ENCODE data around the gene KRR1. TPM values are rescaled to one million over a fixed set of nuclear protein-coding genes. Genes with fewer than 3 reads are reported as not detected.

KRR1 gene
- total RNA-seq, 1 experiment from 2014 or later, result 73.2 TPM

DNA sequence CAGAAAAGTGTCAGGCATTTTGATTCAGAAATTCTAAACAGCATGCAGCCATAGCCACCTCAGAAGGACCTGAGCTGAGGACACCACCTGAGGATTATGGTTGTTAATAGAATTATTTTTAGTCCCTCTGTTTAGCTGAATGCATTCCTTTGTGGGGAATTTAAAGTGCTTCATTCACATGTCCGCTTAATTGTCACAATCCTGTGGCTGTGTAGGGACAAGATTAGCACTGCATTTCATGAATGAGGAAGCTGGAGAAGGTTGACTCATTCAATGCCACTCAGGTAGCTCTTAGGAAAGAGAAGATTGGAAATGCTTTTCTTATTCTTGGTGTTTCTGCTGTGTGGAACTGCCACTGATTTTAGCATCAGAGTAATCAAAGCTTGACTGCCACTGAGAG is 42.0 kb upstream of the KRR1 start:
- Mint-ChIP-seq H3K27ac (ENCODE audit: unreplicated experiment) (peak overlapping the region; percentile 71), H3K27me3 (ENCODE audit: insufficient read depth, unreplicated experiment) (no peaks in the 10 kb centered on the region), H3K36me3 (ENCODE audit: insufficient read depth, unreplicated experiment) (no peaks in the 10 kb centered on the region), H3K4me1 (ENCODE audit: low read depth, unreplicated experiment) (peaks cover 21% of the 10 kb centered on the region), H3K4me3 (ENCODE audit: unreplicated experiment) (no peak overlapping the region), H3K9me3 (ENCODE audit: unreplicated experiment) (no peaks in the 10 kb centered on the region)
- no peak overlapping the region for H3K4me3 ChIP-seq (ENCODE audit: low read depth, low read length)
- H3K9me3 ChIP-seq, result no peaks in the 10 kb centered on the region
- no peaks in the 10 kb centered on the region for H3K27me3 ChIP-seq (replicated peaks; ENCODE audit: control insufficient read depth, insufficient read depth, low read length)
- ChIA-PET CTCF (interaction anchor here (0.9 kb wide), 1 partner anchor 526 kb away, joined by 3 read pairs; no protein-coding TSS in a partner anchor), POLR2A (no interaction called here)
- no peaks in the 10 kb centered on the region for H3K36me3 ChIP-seq (ENCODE audit: control insufficient read depth, insufficient read depth, low read length)
- intact Hi-C loops (cut with micrococcal nuclease; ENCODE audit: unreplicated experiment), result no loop called here
- H3K4me1 ChIP-seq, result peaks cover 26% of the 10 kb centered on the region
- BruUV-seq (replicated peaks), result no TSS peak
- no peak for DNase-seq
- TF ChIP-seq, protein P1, sequence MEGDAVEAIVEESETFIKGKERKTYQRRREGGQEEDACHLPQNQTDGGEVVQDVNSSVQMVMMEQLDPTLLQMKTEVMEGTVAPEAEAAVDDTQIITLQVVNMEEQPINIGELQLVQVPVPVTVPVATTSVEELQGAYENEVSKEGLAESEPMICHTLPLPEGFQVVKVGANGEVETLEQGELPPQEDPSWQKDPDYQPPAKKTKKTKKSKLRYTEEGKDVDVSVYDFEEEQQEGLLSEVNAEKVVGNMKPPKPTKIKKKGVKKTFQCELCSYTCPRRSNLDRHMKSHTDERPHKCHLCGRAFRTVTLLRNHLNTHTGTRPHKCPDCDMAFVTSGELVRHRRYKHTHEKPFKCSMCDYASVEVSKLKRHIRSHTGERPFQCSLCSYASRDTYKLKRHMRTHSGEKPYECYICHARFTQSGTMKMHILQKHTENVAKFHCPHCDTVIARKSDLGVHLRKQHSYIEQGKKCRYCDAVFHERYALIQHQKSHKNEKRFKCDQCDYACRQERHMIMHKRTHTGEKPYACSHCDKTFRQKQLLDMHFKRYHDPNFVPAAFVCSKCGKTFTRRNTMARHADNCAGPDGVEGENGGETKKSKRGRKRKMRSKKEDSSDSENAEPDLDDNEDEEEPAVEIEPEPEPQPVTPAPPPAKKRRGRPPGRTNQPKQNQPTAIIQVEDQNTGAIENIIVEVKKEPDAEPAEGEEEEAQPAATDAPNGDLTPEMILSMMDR (IDR thresholded peaks at IDR 0.05; ENCODE audit: insufficient read depth in 1 of 2, low read depth in 1 of 2, low read length in 1 of 2, severe bottlenecking in 1 of 2, unreplicated experiment in 1 of 2), result no peak

DNA sequence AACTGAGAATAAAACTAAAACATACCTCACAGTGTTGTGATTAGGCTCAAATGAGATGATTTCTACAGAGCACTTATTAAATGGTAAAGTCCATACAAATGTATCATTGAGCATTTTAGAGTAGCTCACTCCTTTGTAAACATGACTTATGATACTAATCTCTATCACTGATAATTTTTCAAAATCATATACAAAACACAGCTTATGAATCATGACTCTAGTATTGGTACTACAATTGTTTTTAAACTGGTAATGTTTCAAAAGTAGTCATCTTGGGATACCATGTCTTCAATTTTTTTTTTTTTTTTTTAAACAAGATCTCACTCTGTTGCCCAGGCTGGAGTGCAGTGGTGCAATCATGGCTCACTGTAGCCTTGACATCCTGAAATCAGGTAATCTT is 40.1 kb upstream of the KRR1 start:
- intact Hi-C loops (cut with micrococcal nuclease; ENCODE audit: unreplicated experiment), result no loop called here
- Histone ChIP-seq H3K9me3 (no peaks in the 10 kb centered on the region), H3K27me3 (replicated peaks; ENCODE audit: control insufficient read depth, insufficient read depth, low read length) (no peaks in the 10 kb centered on the region), H3K4me1 (peaks cover 29% of the 10 kb centered on the region), H3K36me3 (ENCODE audit: control insufficient read depth, insufficient read depth, low read length) (no peaks in the 10 kb centered on the region), H3K4me3 (ENCODE audit: low read depth, low read length) (no peak overlapping the region)
- H3K4me3 Mint-ChIP-seq (ENCODE audit: unreplicated experiment), result no peak overlapping the region
- CTCF ChIA-PET, result no interaction called here
- no peak for DNase-seq
- H3K27ac Mint-ChIP-seq (ENCODE audit: unreplicated experiment), result no peak overlapping the region
- H3K27me3 Mint-ChIP-seq (ENCODE audit: insufficient read depth, unreplicated experiment), result no peaks in the 10 kb centered on the region
- H3K9me3 Mint-ChIP-seq (ENCODE audit: unreplicated experiment), result no peaks in the 10 kb centered on the region
- H3K36me3 Mint-ChIP-seq (ENCODE audit: insufficient read depth, unreplicated experiment), result no peaks in the 10 kb centered on the region
- peaks cover 17% of the 10 kb centered on the region for H3K4me1 Mint-ChIP-seq (ENCODE audit: low read depth, unreplicated experiment)
- no TSS peak for BruUV-seq (replicated peaks)
- TF ChIP-seq, protein P1 (IDR thresholded peaks at IDR 0.05; ENCODE audit: insufficient read depth in 1 of 2, low read depth in 1 of 2, low read length in 1 of 2, severe bottlenecking in 1 of 2, unreplicated experiment in 1 of 2), result no peak
- POLR2A ChIA-PET, result no interaction called here

DNA sequence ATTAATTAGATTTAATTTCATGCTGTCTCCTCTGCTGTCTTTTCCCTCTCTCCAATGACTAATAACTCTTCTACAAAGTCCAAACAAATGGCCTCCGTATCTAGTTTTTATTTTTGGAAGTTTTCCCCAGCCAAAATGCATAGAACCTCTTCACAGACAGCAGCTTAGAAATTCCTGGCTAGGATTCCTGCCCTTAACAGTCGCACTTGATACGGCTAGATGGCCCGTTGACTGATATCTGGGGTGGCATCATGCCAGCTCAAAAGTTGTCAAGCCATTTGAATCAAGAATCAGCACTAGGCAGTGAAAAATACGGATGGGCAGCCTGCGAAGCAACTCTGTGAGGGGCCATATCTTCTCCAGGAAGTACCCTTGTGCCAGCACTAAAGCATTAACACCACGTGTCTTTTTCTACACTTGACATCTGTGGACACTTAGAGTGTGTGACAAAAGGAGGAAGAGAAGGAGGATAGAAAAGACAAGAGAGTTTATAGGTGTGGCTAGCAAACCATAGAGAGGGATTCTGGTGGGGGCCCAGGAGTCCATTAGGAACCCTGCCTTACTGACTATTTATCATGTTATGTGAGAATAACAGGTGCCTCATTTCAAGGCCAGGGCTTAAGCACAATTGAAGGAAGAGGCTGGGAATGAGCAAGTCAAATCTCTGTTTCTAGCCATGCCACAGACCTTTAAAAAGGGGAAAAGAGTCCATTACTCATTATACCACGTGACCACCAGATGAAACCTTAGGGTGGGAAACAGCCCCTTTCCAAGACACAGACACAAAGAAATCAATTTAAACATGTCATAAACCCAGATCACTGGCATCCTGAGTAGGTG is 39.2 kb upstream of the KRR1 start:
- ChIA-PET POLR2A (no interaction called here), CTCF (no interaction called here)
- H3K9me3 Mint-ChIP-seq (ENCODE audit: unreplicated experiment), result no peaks in the 10 kb centered on the region
- H3K4me3 Mint-ChIP-seq (ENCODE audit: unreplicated experiment), result no peak overlapping the region
- Histone ChIP-seq H3K4me1 (peaks cover 29% of the 10 kb centered on the region), H3K36me3 (ENCODE audit: control insufficient read depth, insufficient read depth, low read length) (no peaks in the 10 kb centered on the region), H3K4me3 (ENCODE audit: low read depth, low read length) (no peak overlapping the region), H3K27me3 (replicated peaks; ENCODE audit: control insufficient read depth, insufficient read depth, low read length) (no peaks in the 10 kb centered on the region), H3K9me3 (no peaks in the 10 kb centered on the region)
- intact Hi-C loops (cut with micrococcal nuclease; ENCODE audit: unreplicated experiment), result no loop called here
- H3K27ac Mint-ChIP-seq (ENCODE audit: unreplicated experiment), result no peak overlapping the region
- TF ChIP-seq, protein P1 (IDR thresholded peaks at IDR 0.05; ENCODE audit: insufficient read depth in 1 of 2, low read depth in 1 of 2, low read length in 1 of 2, severe bottlenecking in 1 of 2, unreplicated experiment in 1 of 2), result no peak
- DNase-seq, result no peak
- no TSS peak for BruUV-seq (replicated peaks)
- no peaks in the 10 kb centered on the region for H3K36me3 Mint-ChIP-seq (ENCODE audit: insufficient read depth, unreplicated experiment)
- H3K27me3 Mint-ChIP-seq (ENCODE audit: insufficient read depth, unreplicated experiment), result no peaks in the 10 kb centered on the region
- H3K4me1 Mint-ChIP-seq (ENCODE audit: low read depth, unreplicated experiment), result peaks cover 17% of the 10 kb centered on the region
